COR-L47 (cell line): Measurements from ENCODE around the gene RTL5.
A peak's percentile ranks its signal among the peaks of the same experiment; 100 is the strongest.

ENCODE experiments used
- DNase-seq: peaks from one replicate; lab custom pipeline; 2025; lab: John Stamatoyannopoulos, UW

Gene RTL5

DNA sequence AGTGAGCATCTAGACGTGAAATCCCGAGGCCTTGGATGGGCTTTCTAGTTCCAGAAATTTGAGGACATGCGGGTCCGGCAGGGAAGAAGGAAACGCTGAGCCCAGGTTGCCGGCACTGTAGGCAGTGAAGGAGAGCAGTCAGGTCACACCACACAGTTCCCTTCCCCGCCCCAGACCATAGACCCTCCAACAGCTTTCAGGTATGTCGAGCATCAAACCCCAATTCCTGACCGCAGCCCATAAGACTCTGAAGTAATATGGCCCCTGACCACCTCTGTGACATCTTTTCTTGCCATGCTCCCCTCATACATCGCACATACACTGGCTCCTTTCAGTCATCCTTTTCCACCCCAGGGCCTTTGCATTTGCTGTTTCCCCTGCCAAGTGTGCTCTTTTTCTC lies 23.0 kb downstream of the RTL5 start:
- no peak for DNase-seq

GRCh38 chrX:72107841-72108595 lies 23.7 kb downstream of the RTL5 start:
- DNase-seq = no peak

- no peak for DNase-seq
These were observed 24.4 kb downstream of the RTL5 start for GRCh38 chrX:72107320-72107719.

- no peak for DNase-seq
These were observed 26.3 kb downstream of the RTL5 start for GRCh38 chrX:72105436-72105835.

DNA sequence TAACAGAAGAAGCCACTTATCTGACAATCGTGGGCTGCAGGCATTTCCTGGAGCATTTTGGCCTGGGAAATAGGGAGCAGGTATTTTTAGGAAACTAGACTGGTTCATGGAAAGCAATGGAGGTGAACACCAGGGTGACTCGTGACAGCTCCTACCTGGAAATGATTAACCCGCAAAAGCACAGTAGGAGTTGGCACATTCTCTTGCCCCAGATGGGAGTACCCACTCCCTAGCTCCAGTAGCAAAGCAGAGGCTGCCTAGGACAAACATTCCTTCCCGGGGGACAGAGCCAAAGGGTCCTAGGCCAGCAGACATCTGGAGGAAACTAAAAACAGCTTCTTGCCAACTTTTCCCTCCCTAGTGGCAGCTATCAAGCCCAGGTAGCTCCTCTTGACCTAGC lies 29.0 kb downstream of the RTL5 start:
- no peak for DNase-seq

GRCh38 chrX:72102126-72102525 lies 29.6 kb downstream of the RTL5 start:
- no peak for DNase-seq

DNA sequence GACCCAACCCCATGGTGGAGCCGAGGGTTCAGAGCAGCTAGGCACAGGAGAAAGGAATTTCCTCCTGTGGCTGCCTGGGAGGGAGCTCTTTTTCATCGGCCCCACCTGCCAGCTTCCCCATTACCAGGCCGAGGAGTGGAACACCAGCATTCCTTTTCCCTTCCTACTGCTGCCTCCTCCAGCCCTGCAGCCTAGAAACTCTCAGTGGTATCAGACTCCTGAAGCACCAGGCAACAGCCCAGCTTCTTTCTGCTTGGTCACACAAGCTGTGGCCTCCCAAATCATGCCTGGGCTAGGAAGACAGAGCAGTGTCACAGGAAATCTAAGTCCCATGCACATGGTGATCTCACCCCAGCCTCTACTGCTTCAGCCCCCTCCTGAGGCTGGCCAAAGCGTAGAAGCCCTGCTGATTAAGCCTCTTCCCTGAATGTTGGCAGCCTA lies 30.1 kb downstream of the RTL5 start:
- no peak for DNase-seq

GRCh38 chrX:72100824-72101351 lies 30.8 kb downstream of the RTL5 start:
- DNase-seq = no peak

DNA sequence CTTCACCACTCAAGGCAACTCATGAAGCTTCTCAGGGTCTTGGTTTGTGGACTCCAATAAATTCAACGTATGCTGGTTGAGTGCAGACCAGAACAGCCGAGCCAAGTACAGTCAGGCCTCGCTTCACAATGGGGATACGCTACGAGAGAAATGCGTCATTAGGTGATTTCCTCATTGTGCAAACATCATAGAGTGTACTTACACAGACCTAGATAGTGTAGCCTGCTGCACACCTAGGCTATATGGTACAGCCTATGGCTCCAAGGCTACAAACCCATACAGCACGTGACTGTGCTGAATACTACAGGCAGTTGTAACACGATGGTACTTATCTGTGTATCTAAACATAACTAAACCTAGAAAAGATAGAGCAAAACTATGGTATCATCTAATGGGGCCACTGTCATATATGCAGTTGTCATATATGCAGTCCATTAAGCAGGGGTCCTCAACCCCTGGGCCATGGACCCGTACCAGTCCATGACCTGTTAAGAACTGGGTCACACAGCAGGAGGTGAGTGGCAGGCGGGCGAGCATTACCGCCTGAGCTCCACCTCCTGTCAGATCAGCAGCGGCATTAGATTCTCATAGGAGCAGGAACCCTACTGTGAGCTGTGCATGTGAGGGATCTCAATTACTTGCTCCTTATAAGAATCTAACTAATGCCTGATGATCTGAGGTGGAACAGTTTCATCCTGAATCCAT lies 31.5 kb downstream of the RTL5 start:
- no peak for DNase-seq

DNA sequence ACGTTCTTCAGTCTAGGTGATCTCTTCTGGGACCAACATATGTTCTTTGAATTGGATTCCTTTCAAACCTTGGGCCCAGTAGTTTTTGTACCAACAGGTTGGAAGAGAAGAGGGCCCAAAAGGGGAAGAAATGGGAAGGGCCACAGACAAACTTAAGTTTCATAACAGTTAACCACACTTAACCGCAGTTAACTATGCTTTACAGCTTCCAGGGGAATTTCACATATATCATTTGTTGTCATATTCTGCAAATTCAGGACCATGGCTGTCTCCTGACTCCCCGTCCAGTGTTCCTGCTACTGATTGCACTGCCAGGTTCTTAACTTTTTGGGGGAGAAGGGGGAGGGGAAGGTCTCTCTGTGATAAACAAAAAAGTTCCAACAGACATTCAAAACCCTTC lies 34.6 kb downstream of the RTL5 start:
- DNase-seq = no peak

GRCh38 chrX:72095370-72095769 lies 36.3 kb downstream of the RTL5 start:
- no peak for DNase-seq

- DNase-seq = peak; percentile 1
These were observed 36.8 kb downstream of the RTL5 start for GRCh38 chrX:72094894-72095293.

DNA sequence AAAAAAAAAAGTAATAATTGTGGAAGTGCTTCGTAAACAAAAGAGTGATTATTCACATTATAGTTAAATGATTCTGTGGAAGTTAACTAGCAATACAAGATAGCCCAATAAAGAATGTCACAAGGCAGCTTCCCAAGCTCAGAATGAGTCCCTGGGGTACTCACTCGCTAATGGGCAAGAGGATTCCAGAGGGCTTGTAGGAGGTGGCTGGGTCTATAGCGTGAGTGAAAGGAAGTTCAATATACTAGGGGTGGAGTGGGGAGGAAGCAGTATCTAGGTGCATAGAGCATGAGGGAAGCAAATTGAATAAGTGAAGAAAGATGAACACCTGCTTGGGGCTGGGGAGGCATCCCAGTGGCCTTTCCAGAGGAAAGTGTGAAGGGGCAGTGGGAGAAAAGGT lies 42.5 kb downstream of the RTL5 start:
- no peak for DNase-seq

GRCh38 chrX:72088761-72089160 lies 43.0 kb downstream of the RTL5 start:
- DNase-seq = no peak

- no peak for DNase-seq
These were observed 44.7 kb downstream of the RTL5 start for GRCh38 chrX:72086995-72087394.

DNA sequence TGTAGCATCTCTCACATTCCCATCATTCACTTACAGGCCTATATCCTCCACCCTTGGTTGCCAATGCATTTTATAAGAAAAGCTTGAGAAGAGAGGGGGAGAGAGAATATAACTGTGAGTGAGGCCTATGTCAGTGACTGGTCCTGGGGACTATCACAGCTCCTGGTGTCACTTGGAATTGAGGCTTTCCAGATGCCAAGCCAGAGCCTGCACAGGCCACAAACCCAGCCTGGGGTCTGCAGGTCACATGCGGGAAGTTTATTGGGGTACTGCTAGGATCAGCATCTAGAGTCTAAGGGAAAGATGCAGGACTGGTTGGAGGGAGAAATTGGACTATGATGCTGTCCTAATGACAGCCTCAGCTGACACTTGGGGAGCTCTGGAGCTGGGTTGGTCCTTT lies 47.6 kb downstream of the RTL5 start:
- no peak for DNase-seq

- no peak for DNase-seq
These were observed 48.4 kb downstream of the RTL5 start for GRCh38 chrX:72083291-72083690.

GRCh38 chrX:72081605-72082320 lies 50.0 kb downstream of the RTL5 start:
- no peak for DNase-seq

- DNase-seq = no peak
These were observed 50.9 kb downstream of the RTL5 start for GRCh38 chrX:72080800-72081199.

DNA sequence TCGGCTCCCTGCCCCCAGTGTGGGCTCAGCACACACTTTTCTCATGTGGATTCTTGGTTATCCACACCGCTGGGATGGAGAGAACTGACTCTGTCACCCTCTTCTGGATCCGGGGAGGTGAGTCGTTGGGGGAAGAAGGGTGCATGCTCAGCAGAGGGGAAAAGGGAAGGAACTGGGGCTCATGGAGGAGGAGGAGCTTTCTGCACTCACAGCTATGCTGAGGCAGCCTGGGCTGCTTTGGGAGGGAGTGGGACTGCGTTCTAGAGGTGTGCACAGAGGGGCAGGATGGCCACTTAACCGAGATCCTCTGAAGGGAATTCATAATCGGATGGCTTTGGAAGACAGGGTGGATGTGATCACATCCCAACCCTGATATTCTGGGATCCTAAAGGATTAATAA lies 51.6 kb downstream of the RTL5 start:
- no peak for DNase-seq

DNA sequence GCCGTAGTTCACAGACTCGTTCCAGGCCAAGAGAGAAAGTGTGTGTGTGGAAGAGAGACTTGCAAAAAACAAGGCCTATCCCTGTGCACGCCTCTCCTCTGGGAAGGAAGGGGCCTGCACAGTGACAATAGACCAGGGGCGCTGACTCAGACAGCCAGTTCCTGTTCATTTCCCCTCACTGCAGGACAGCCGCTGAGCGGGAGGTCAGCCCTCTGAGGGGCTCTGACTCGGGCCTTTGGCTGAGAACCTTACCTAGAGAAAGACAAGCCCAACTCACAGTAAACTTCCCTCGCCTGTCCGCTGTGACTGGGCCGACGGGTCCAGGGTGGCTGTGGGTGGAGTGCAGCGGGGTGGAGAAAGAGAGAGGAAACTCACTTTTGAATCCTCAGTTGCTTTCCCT lies 52.1 kb downstream of the RTL5 start:
- no peak for DNase-seq

DNA sequence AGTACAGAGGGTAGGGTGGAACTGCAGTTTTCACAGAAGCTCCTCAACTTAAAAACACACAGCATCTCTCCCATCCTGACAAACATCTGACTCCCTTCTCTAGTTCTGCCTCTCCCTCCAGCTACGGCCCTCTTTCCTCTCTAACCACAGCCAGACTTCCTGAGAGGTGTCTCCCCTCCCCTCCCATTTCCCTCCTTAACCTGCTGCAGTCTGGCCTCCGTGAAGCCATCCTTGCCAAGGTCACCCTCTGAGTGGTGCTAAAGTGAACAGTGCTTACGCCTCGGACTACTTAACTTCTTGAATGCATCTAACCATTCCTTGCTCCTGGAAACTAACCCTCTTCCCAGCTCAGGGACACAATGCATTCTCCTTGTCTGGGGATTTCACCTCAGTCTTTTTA lies 53.3 kb downstream of the RTL5 start:
- no peak for DNase-seq
